ENCODE results near the gene CCRL2.
"Not testable (repeated sequence)": the region's sequence is repeated elsewhere in the genome, so short reads cannot be mapped to it uniquely, and the experiment has no call there.

Gene CCRL2

DNA sequence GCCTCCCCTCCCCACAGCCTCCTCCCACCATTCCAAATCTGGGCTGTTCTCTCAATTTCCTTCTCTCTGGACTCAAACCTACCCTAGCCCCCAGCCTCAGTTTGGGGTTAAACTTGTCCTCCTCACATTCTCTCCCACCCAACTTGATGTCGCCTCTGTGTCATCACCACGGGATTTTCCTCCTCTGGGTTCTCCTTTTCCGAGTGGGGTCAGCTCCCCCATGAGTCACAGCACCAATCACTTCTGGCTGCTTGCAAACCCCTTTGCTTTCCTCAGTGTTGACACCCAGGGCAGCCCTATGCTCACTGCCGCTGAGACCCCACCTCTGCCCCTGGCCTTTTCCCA is 644 bp upstream of the CCRL2 start:
- no peak for DNase-seq

- no peak for DNase-seq
These were observed 911 bp downstream of the CCRL2 start for GRCh38 chr3:46407970-46408369.

GRCh38 chr3:46408853-46409252 is 1.8 kb downstream of the CCRL2 start:
- DNase-seq, result no peak

DNA sequence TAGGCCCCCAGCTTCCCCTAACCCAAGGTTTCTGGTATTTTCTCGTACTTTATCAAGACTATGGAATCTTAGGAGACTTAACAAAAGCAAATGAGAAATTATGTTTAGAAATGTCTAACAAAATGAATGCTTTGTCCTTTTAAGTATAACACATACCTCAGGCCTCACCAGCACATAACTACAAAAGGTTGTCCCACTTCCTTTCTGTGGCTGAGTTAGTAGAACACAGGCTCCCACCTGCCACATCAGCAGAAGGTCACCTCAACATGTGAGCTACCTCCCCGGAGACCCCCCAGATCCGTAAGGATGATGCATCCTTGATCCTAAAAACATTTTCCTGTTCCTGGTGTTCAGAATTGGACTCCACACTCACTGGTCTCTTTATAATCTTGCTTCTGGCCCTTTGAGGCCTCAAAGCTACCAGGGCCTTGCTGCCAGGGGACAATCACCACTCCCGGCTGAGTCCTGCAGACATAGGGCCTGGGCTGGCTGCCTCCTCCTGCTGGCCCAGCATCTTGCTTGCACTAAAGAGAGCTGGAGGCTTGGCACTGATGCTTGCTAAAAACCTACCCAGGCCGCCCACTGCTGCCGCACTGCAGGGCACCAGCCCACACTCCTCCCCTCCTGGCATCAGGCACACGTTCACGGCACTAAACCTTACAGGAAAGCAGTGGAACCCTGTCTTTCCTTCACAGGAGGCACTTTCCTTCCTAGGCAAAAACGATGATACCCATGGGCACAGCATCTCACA is 2.9 kb downstream of the CCRL2 start:
- no peak for DNase-seq

DNA sequence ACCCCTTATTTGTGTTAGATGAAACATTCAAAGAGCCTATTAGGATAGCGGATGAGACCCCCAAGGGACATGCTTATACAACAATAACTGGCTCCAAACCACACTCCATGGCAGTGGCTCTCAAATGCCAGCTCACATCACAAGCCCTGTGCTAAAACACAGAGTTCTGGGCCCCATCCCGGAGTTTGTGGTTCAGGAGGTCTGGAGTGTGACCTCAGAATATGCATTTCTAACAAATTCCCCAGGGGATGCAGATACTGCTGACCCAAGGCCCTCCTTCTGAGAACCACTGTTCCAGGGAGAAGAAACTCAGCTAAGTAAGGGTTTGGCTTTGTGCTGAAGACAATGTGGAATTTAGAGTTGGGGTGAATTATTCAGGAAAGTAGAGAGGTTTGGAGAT is 3.6 kb downstream of the CCRL2 start:
- DNase-seq, result no peak

- DNase-seq, result no peak
These were observed 4.2 kb downstream of the CCRL2 start for GRCh38 chr3:46411271-46411670.

DNA sequence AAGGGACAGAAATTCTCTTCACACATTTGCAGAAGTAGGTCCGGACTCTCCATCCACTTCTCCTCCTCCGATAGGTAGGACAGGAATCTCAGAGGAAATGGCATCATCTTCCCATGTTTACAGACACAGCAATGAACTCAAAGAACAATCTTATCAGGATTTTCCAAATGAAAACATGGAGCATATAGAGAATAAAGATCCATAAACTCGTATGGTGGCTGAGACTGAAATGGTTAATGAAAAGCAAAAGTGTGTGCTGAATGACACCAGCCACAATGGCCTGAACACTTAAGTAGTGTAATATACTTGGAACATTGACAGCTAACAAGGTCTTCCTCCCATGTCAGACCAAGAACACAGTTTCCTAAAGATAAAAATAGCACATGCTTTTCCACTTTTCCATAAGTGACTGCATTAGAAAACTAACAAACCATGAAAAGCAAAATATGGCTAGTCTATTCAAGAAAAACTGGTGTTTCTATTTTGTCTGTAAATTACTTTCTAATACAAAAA is 5.8 kb downstream of the CCRL2 start:
- no peak for DNase-seq

DNA sequence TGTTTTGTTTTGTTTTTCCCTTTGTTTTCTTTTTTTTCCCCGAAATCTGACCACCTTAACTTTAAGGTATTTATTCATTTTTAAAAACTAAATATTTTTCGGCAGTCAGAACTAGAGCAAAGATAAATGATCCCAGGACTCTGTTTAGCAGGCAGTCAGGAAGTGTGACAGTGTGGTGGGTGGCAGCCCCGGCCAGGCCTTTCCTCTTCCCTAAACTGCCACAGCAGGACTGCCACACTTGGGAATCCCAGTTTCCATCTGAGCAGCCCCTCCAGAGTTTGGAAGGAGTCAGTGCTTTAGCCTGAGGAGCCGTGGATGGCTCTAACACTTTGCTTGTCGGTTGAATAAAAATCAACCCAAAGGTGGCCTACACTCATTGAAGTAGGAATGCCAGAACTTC is 6.9 kb downstream of the CCRL2 start:
- no peak for DNase-seq

- DNase-seq, result no peak
These were observed 7.7 kb downstream of the CCRL2 start for GRCh38 chr3:46414739-46415138.

DNA sequence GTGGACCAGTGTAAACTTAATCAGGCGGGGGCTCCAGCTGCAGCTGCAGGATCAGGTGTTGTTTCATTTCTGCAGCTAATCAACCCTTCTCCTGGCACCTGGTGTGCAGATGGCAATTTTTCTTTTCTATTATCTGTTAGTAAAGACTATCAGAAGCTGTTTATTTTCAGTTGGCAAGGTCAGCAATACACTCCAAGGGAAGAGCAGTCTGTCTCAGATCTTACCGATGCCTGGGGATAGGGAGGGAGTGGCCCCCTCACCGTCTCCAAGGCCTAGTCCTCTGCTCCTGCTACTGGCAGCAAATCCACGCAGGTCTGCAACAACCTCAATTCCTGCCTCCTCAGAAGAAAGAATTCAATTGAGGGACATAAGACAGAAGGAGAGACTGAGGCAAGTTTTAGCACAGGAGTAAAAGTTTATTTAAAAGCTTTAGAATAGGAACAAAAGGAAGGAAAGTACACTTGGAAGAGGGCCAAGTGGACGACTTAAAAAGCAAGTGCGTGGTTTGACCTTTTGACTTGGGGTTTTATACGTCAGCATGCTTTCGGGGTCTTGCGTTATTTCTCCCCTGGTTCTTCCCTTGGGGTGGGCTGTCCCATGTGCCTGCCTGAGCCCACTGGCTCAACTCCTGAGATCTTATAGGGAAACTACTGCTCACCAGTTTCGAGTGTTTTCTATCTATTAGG is 9.2 kb downstream of the CCRL2 start:
- no peak for DNase-seq

GRCh38 chr3:46416811-46417510 is 9.9 kb downstream of the CCRL2 start:
- DNase-seq, result no peak

DNA sequence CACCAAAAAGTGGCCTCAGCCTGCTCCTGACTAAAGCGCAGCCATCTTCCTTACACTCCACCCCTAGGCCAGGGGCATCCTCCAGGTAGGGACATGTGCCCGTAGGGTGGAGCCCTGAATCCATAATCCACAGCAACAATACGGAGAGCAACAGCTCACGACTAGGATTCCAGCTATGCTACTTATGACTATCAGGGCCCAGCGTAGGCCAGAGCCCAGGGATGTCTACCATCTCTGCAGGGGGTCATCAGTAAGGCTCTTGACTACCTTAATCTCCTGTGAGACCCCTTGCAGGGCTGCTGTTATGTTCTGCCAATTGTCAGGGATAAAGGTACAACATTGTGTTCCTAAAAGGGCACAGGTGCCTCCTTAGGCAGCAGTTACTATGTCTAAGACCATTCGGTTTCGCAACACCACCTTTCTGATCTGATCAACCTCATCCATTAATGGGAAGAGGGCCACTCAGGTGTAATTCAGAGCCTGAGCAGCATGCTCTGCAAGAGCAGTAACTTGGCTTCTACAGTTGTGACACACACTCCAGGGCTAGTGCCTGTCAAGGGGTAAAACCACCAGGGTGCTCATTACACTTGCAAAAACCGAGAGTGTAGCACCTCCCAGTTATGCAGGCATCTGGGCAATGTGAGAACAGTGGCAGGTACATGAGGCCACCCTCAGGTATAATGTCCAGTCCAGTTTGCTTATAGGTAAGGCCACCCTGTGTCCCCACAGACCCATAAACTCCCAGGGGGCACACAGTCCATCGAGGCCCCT is 11.0 kb downstream of the CCRL2 start:
- no peak for DNase-seq

- no peak for DNase-seq
These were observed 12.8 kb downstream of the CCRL2 start for GRCh38 chr3:46419816-46420215.

DNA sequence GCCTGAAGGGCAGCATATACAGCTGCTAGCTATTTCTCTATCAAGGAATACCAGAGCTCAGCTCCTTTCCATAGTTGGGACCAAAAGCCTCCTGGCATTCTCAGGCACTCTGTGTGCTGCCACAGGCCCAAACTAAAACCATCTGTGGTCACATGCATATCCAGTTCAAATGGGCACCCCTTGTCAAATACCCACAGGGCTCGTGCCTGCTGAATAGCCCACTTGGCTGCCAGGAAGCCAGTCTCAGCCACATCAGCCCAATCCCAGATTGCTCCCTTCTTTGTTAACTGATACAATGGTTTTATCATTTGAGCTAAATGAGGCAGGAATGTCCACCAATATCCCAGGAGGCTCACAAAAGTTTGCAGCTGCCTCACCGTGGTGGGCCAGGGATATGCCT is 13.9 kb downstream of the CCRL2 start:
- DNase-seq, result no peak

- DNase-seq, result no peak
These were observed 15.6 kb downstream of the CCRL2 start for GRCh38 chr3:46422617-46423016.

DNA sequence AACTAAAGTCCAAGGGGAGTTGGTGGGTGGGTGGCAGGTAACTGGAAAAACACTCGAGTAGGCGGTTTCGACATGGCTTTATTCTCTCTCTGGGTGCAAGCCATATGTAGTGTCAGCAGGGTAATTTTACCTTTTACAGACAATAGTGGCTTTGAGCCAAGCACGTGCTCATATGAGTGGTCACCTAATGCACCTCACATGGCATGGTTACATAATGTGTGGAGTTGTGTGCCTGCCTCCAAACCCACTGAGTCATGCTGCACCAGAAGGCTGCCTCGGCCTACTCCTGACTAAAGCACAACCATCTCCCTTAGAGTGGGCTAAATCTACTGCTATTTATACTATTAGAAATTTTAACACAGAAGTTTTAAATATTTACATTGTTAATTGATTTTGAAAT is 16.5 kb downstream of the CCRL2 start:
- no peak for DNase-seq

GRCh38 chr3:46426476-46426875 is 19.4 kb downstream of the CCRL2 start:
- DNase-seq, result not testable (repeated sequence)

- DNase-seq, result not testable (repeated sequence)
These were observed 20.3 kb downstream of the CCRL2 start for GRCh38 chr3:46427404-46427803.

DNA sequence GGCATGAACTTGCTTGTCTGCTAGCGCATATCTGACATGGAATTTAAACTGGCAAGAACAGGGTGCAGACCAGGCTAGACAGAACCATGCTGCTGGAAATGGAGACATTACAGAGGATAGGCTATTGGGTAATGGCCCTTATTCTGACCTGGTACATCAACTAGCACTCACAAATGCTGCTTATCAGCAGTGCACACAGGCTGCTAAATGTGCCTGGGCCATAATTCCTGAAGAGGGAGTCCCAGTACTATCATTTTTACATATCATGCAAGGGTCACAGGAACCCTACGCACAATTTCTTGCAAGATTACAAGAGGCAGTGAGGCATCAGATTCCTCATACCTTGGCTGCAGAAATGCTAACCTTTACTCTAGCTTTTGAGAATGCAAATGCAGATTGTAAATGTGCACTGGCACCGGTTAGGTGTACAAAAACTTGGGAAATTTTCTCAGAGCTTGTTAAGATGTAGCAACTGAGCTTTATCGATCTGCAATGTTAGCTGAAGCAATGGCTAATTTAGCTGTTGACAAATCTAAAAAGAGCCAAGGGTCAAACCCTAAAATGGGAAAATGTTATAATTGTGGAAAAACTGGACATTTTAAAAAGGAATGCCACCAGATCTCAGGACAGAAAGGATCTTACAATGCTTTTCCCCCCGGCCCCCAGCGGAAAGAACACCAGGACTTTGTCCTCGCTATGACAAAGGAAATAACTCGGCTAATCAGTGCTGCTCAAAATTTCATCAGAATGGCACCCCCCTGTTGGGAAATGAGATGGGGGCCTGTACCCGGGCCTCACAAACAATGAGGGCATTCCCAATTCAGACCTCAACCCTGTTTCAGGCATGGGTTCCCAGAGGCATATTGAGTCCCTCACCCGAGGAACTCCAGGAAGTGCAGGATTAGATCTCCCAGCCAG is 21.1 kb downstream of the CCRL2 start:
- DNase-seq, result no peak

- no peak for DNase-seq
These were observed 22.2 kb downstream of the CCRL2 start for GRCh38 chr3:46429250-46429649.

DNA sequence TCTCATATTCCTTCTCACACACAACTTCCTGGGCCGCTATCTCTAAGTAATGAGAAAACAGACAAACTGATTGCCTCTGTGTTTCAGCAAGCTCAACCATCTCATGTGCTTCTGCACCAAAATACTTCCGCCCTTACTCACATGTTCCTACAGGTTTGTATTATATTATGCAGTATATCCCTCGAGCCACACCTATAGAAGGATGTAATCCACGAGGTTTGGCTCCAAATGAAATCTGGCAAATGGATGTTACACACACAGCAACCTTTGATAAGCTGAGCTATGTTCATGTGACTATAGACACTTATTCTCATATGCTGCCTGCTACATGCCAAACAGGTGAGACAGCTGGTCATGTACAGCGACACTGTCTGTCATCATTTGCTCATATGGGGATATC is 22.6 kb downstream of the CCRL2 start:
- DNase-seq, result no peak

- not testable (repeated sequence) for DNase-seq
These were observed 23.8 kb downstream of the CCRL2 start for GRCh38 chr3:46430879-46431278.
